HEK293T (cell line): ENCODE data around the gene TMC6.

Experiments used
- CTCF ChIA-PET: fragments of 350-600 bp; formaldehyde crosslinking; extraction: SDS; loops from one replicate; lab custom pipeline; 2021; ENCODE audit warnings: antibody characterized with exemption, inconsistent platforms; lab: Yijun Ruan, JAX
- POLR2A ChIA-PET: fragments of 350-600 bp; formaldehyde crosslinking; extraction: SDS; loops from one replicate; lab custom pipeline; 2020; ENCODE audit warnings: antibody characterized with exemption, inconsistent platforms; lab: Yijun Ruan, JAX
- DNase-seq: peaks from one replicate; pipeline ENCODE4 v3.0.0; 2012; ENCODE audit warnings: mixed read lengths; ENCODE audit errors: extremely low spot score
- ARNT ChIP-seq: fragments of 450-650 bp; IDR thresholded peaks from 2 replicates; pipeline ENCODE4 v1.6.1; 2017; ENCODE audit warnings: mild to moderate bottlenecking
- BHLHE40 ChIP-seq: fragments of 450-650 bp; IDR thresholded peaks from 2 replicates; pipeline ENCODE4 v1.6.1; 2016; ENCODE audit warnings: mild to moderate bottlenecking, moderate library complexity, borderline replicate concordance
- CTBP1 ChIP-seq: fragments of 450-650 bp; IDR thresholded peaks from 2 replicates; pipeline ENCODE4 v1.6.1; 2016; ENCODE audit warnings: borderline replicate concordance
- ELF4 ChIP-seq: fragments of 450-650 bp; IDR thresholded peaks from 2 replicates; pipeline ENCODE4 v1.6.1; 2017; ENCODE audit warnings: antibody characterized with exemption
- FOXA1 ChIP-seq: fragments of 450-650 bp; IDR thresholded peaks from 2 replicates; pipeline ENCODE4 v1.6.1; 2016; ENCODE audit warnings: mild to moderate bottlenecking
- FOXK2 ChIP-seq: fragments of 450-650 bp; IDR thresholded peaks from 2 replicates; pipeline ENCODE4 v1.6.1; 2016; ENCODE audit warnings: mild to moderate bottlenecking
- FOXM1 ChIP-seq: fragments of 450-650 bp; IDR thresholded peaks from 2 replicates; pipeline ENCODE4 v1.6.1; 2017; ENCODE audit warnings: mild to moderate bottlenecking, borderline replicate concordance
- HDGF ChIP-seq: fragments of 450-650 bp; IDR thresholded peaks from 2 replicates; pipeline ENCODE4 v1.6.1; 2017; ENCODE audit warnings: antibody characterized with exemption, borderline replicate concordance
- L3MBTL2 ChIP-seq: fragments of 450-650 bp; conservative IDR thresholded peaks from 2 replicates; pipeline ENCODE4 v1.6.1; 2016; ENCODE audit warnings: mild to moderate bottlenecking
- LEF1 ChIP-seq: fragments of 450-650 bp; IDR thresholded peaks from 2 replicates; pipeline ENCODE4 v1.6.1; 2017; ENCODE audit warnings: mild to moderate bottlenecking, borderline replicate concordance
- NFRKB ChIP-seq: fragments of 450-650 bp; IDR thresholded peaks from 2 replicates; pipeline ENCODE4 v1.6.1; 2016; ENCODE audit warnings: mild to moderate bottlenecking, moderate library complexity
- PKNOX1 ChIP-seq: fragments of 450-650 bp; IDR thresholded peaks from 2 replicates; pipeline ENCODE4 v1.6.1; 2016
- SP1 ChIP-seq: fragments of 450-650 bp; IDR thresholded peaks from 2 replicates; pipeline ENCODE4 v1.6.1; 2017
- SUZ12 ChIP-seq: fragments of 450-650 bp; IDR thresholded peaks from 2 replicates; pipeline ENCODE4 v1.6.1; 2016; ENCODE audit warnings: mild to moderate bottlenecking
- TARDBP ChIP-seq: fragments of 450-650 bp; IDR thresholded peaks from 2 replicates; pipeline ENCODE4 v1.6.1; 2016
- ZNF384 ChIP-seq: fragments of 450-650 bp; IDR thresholded peaks from 2 replicates; pipeline ENCODE4 v1.6.1; 2016

The TMC6 gene

GRCh38 chr17:78107457-78107856, 21.1 kb downstream of the TMC6 start:
- ChIA-PET CTCF (no interaction called here), POLR2A (no interaction called here)
- DNase-seq = no peak
- TF ChIP-seq NFRKB (no peak), TARDBP (no peak)

- TF ChIP-seq FOXK2 (no peak), L3MBTL2 (no peak), ELF4 (no peak), FOXA1 (no peak), PKNOX1 (no peak), FOXM1 (no peak), ARNT (no peak), LEF1 (no peak), CTBP1 (no peak), HDGF (no peak), TARDBP (no peak), SUZ12 (no peak), SP1 (no peak), ZNF384 (no peak), BHLHE40 (no peak), NFRKB (no peak)
- no peak for DNase-seq
- POLR2A ChIA-PET = no interaction called here
- CTCF ChIA-PET = interaction anchor here (0.6 kb wide), 2 partner anchors 10 to 112 kb away, joined by 3 read pairs; no protein-coding TSS in a partner anchor
Observed at GRCh38 chr17:78106211-78106610, 22.3 kb downstream of the TMC6 start.

- POLR2A ChIA-PET = no interaction called here
- no peak for DNase-seq
- no peak for TF ChIP-seq FOXA1
- TF ChIP-seq SP1 = no peak
- no peak for TF ChIP-seq FOXK2
- TF ChIP-seq ELF4 = no peak
- TF ChIP-seq PKNOX1 = no peak
- TF ChIP-seq TARDBP = no peak
- no peak for TF ChIP-seq L3MBTL2
- no peak for TF ChIP-seq LEF1
- no peak for TF ChIP-seq NFRKB
- TF ChIP-seq HDGF = no peak
- no peak for TF ChIP-seq SUZ12
- TF ChIP-seq BHLHE40 = no peak
- no peak for TF ChIP-seq CTBP1
- TF ChIP-seq FOXM1 = no peak
- no peak for TF ChIP-seq ZNF384
- CTCF ChIA-PET = no interaction called here
Observed at GRCh38 chr17:78105551-78105950, 23.0 kb downstream of the TMC6 start.

GRCh38 chr17:78105101-78105500, 23.5 kb downstream of the TMC6 start:
- DNase-seq = no peak
- no peak for TF ChIP-seq ZNF384
- no peak for TF ChIP-seq CTBP1
- no peak for TF ChIP-seq FOXA1
- no peak for TF ChIP-seq SUZ12
- no peak for TF ChIP-seq NFRKB
- ChIA-PET POLR2A (no interaction called here), CTCF (no interaction called here)

- POLR2A ChIA-PET = no interaction called here
- CTCF ChIA-PET = no interaction called here
- no peak for DNase-seq
- no peak for TF ChIP-seq BHLHE40
- no peak for TF ChIP-seq SUZ12
- no peak for TF ChIP-seq TARDBP
- TF ChIP-seq FOXA1 = no peak
- TF ChIP-seq CTBP1 = no peak
- no peak for TF ChIP-seq FOXM1
- TF ChIP-seq L3MBTL2 = no peak
- no peak for TF ChIP-seq NFRKB
- TF ChIP-seq LEF1 = no peak
- TF ChIP-seq ARNT = no peak
- TF ChIP-seq FOXK2 = no peak
- no peak for TF ChIP-seq HDGF
- TF ChIP-seq SP1 = no peak
- no peak for TF ChIP-seq ELF4
- no peak for TF ChIP-seq PKNOX1
- TF ChIP-seq ZNF384 = no peak
Observed at GRCh38 chr17:78104540-78104941, 24.0 kb downstream of the TMC6 start.

- DNase-seq = no peak
- ChIA-PET CTCF (interaction anchor here (1.0 kb wide), 1 partner anchor 14 kb away, joined by 3 read pairs; no protein-coding TSS in a partner anchor), POLR2A (no interaction called here)
- TF ChIP-seq L3MBTL2 (no peak), SUZ12 (no peak), BHLHE40 (no peak), HDGF (no peak), FOXK2 (no peak), NFRKB (no peak), FOXA1 (no peak), FOXM1 (no peak), PKNOX1 (no peak)
Observed at GRCh38 chr17:78103311-78103710, 25.2 kb downstream of the TMC6 start.
